Right cardiac atrium (tissue), 5 donors: Measurements from ENCODE around the gene FAM222A. TPM values are rescaled to one million over a fixed set of nuclear protein-coding genes. Genes with fewer than 3 reads are reported as not detected.

Experiments
- ATAC-seq, 2 donors: fragments of 200-7000 bp; cut with Tn5 transposase; one replicate each; pipeline versions ENCODE4 v1.8.0 to v1.9.1; 2020; ENCODE audit warnings: moderate library complexity in 2 of 2, mild to moderate bottlenecking in 1 of 2
- DNase-seq, 3 donors: peaks; one replicate each; pipeline ENCODE4 v3.0.0-alpha.2; 2020
- H3K27ac ChIP-seq: one replicate; pipeline ENCODE4 v1.5.1; 2013; ENCODE audit warnings: mild to moderate bottlenecking, low read length, control low read depth, moderate library complexity
- H3K27me3 ChIP-seq: one replicate; pipeline ENCODE4 v1.6.1; 2013; ENCODE audit not compliant: control insufficient read depth, insufficient read depth
- H3K4me1 ChIP-seq: one replicate; pipeline ENCODE4 v1.6.1; 2013; ENCODE audit warnings: low read length; ENCODE audit not compliant: control insufficient read depth, insufficient read depth
- H3K4me3 ChIP-seq: one replicate; pipeline ENCODE4 v1.5.1; 2013; ENCODE audit warnings: low read length, control low read depth
- H3K9me3 ChIP-seq: one replicate; pipeline ENCODE4 v1.6.1; 2013; ENCODE audit warnings: low read length; ENCODE audit not compliant: control insufficient read depth
- WGBS: extraction: QIAGEN DNeasy Blood & Tissue Kit; methylation state at CpG from one replicate; pipeline ENCODE4 v1.1.7; 2013; 5-methylcytosine and 5-hydroxymethylcytosine counted together
- intact Hi-C, 4 donors: fragments of 100-400 bp; cut with DNase I; formaldehyde crosslinking; loops; one replicate each; pipeline versions ENCODE4 v1.11.0 to v1.14.0; 2022 to 2023
- polyA plus RNA-seq: library from polyadenylated mRNA; stranded (reverse); fragments of 200-250 nt; gene quantifications from one replicate; pipeline ENCODE4 v1.2.3, GENCODE V29; 2013
- total RNA-seq, 4 donors: library from RNA; stranded (reverse); fragmentation: NEBNext Ultra II Directional; extraction: Animal tissue kit (Norgen Biotek cat#: 25700); gene quantifications; one replicate each; pipeline ENCODE4 v1.2.1, GENCODE V29; 2021
- donor health status: healthy with polysubstance abuse.
- donor health status: DM: no; HTN: yes; CAD: no.
- donor health status: DM: no; HTN: no; CAD: no.
- donor health status: DM: no; HTN: yes; CAD: no; lungs with severe emphysema.
- donor health status: DM: yes; HTN: yes; CAD: no.

The FAM222A gene
- total and polyA plus RNA-seq, 5 donors: 9.3 to 16.4 (median 10.6) TPM

DNA sequence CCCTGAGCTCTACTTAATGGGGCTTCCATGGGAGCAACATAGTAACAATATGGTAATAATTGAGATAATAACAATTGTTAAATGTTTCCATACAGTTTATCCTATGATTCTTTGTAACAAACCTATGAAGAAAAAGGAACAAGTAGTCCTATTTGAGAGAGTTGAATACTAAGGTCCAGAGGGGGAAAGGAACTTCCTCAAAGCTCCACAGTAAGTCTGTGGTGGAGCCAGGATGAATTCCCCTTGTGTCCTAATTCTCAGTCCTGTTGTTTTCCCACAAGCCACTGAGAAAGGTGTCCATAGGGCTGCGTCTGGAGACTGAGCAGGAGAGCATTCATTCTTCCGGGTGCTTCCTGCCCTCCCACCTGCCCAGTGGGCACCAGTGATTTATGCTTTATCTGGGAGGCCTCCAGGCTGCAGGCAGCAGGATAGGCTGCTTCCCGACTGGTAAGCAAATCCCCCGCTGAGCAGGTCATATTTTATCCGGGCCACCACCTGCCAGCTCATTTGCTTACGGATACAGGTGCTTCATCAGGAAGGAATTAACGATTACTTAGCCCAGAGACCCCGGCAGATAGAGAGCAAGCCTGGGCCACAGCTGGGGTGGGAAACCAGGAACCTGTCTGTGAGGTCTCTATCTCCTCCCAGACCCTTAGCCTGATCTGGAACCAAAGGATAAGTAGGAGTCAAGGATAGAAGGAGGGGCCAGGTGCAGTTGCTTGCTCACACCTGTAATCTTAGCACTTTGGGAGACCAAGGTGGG lies 33.9 kb upstream of the FAM222A start:
- Histone ChIP-seq H3K9me3 (no peaks in the 10 kb centered on the region), H3K27ac (no peak overlapping the region), H3K4me3 (no peak overlapping the region), H3K27me3 (no peaks in the 10 kb centered on the region), H3K4me1 (no peaks in the 10 kb centered on the region)
- DNase-seq: no peak
- ATAC-seq: no peak
- WGBS: 59% methylated on average over 8 of the region's 8 CpGs
- intact Hi-C loops: no loop called here

DNA sequence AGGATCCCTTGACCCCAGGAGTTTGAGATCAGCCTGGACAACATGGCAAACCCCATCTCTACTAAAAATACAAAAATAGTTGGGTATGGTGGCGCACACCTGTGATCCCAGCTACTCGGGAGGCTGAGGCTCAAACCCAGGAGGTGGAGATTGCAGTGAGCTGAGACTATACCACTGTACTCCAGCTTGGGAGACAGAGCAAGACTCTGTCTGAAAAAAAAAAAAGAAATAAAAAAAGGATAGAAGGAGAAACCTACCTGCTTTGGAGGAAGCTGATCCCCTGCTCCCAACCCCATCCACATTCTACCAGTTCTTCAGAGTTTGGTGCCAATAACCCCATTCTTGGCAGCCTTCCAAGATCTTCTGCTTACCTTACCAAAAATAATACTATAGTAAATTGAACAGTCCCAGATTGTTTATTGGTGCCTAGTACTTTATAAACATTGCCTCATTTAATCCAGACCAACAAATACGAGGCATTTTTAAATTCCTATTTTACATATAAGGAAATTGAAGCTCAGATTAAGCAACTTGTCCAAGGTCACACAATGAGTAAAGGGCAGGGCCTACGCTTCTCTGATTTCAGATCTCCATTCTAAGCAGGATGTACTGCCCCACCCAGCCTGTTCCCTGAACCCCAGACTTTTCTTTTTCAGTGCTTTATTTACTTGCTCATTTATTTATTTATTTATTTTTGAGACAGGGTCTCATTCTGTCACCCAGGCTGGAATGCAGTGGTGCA lies 33.2 kb upstream of the FAM222A start:
- intact Hi-C loops: no loop called here
- WGBS: 78% methylated on average over 4 of the region's 4 CpGs
- DNase-seq: no peak
- no peaks in the 10 kb centered on the region for H3K9me3 ChIP-seq
- no peaks in the 10 kb centered on the region for H3K27me3 ChIP-seq
- ATAC-seq: no peak
- no peak overlapping the region for H3K27ac ChIP-seq
- no peaks in the 10 kb centered on the region for H3K4me1 ChIP-seq
- no peak overlapping the region for H3K4me3 ChIP-seq

DNA sequence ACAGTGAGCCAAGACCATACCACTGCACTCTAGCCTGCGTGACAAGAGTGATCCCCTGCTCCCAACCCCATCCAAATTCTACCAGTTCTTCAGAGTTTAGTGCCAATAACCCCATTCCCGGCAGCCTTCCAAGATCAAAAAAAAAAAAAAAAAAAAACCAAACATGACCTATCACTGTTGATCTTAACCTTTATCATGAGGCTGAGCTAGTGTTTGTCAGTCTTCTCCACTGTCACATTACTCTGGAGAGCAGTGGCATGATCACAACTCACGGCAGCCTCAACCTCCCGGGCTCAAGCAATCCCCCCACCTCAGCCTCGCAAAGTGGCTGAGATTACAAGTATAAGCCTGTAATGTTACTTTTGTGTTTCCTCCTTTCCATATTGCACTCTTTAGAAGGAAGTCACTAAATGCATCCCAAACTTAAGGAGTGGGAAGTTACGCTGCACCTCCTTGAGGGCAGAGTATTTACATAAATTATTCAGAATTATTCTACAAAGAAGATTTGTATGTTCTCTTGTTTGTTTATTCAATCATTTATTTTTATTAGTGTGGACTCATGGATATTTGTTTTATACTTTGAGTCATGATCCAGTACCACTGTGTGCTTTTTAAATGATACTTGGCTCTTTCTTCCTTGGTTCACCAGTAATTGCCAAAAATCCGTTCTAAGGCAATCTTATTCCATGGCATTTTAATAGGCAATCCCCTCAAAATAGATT lies 31.5 kb upstream of the FAM222A start:
- DNase-seq (no peak), ATAC-seq (no peak)
- intact Hi-C loops: no loop called here
- no peaks in the 10 kb centered on the region for H3K4me1 ChIP-seq
- WGBS: 81% methylated on average over 7 of the region's 7 CpGs
- no peaks in the 10 kb centered on the region for H3K27me3 ChIP-seq
- no peaks in the 10 kb centered on the region for H3K9me3 ChIP-seq
- no peak overlapping the region for H3K27ac ChIP-seq
- no peak overlapping the region for H3K4me3 ChIP-seq

DNA sequence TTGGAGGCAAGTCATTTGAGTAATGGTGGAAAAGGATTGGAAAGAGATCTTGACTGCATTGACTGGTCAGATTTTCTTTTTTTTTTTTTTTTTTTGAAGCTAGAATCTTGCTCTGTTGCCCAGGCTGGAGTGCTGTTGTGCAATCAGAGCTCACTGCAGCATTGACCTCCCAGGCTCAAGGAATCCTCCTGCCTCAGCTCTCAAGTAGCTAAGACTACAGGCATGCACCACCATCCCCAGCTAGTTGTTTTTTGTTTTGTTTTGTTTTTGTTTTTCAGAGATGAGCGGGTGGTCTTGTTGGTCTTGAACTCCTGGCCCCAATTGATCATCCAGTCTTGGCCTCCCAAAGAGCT lies 30.9 kb upstream of the FAM222A start:
- ATAC-seq (no peak), DNase-seq (no peak)
- Histone ChIP-seq H3K4me3 (no peak overlapping the region), H3K4me1 (no peaks in the 10 kb centered on the region), H3K27ac (no peak overlapping the region), H3K27me3 (no peaks in the 10 kb centered on the region), H3K9me3 (no peaks in the 10 kb centered on the region)
- intact Hi-C loops: no loop called here
- WGBS: 91% methylated on average over 1 of the region's 1 CpG

DNA sequence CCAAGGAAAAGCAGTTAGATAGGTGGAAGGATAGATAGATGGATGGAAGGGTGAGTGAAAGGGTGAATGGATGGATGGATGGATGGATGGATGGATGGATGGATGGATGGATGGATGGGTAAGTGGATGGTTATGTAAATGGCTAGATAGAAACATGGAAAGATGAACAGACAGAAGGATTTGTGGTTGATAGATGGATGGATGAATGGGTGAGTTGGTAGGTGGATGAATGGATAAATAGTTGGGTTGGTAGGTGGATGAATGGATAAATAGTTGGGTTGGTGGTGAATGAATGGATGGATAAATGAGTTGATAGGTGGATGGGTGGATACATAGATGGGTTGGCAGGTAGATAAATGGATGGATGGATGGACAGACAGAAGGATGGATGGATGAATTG lies 30.3 kb upstream of the FAM222A start:
- no peak for ATAC-seq

DNA sequence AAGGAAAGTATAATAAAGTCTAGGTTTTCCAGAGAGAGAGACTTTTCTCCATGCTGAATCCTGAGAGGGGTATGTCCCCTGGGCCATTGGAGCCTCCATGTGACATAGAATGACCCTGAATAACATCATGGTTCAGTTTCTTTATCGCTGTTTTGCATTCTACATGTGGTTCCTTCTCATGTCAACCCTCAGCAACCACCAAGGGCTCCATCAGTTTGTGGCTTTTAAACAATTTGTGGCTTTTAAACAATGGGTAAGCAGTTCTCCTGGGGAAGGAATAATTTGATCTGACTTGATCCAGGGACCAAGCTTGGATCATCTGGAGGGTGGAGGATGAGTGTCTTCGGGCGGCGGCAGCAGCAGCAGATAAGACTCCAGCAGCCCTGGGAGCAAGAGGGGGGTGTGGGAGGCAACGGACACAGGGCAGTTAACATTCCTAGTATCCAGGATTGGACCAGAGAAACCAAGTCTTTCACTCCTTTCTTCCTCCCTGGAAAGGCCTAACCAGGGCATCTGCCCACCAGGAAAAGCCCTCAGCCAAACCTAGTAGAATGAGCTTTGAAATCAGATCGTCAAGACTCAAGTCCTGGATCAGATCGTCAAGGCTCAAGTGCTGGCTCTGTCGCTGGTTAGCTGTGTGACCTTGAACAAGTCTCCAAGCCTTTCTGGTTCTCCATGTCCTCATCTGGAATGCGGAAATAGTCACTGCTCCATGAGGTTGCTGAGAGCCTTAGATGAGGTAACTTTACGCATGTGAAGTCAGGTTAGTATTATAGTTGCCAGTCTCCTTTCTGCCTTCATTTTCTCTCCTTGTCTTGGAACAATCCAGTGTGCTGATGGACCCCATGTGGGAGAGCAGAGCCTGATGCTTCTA lies 27.8 kb upstream of the FAM222A start:
- intact Hi-C loops: no loop called here
- no peaks in the 10 kb centered on the region for H3K4me1 ChIP-seq
- ATAC-seq (no peak), DNase-seq (no peak)
- H3K9me3 ChIP-seq: no peaks in the 10 kb centered on the region
- no peak overlapping the region for H3K4me3 ChIP-seq
- WGBS: 77% methylated on average over 10 of the region's 10 CpGs
- no peak overlapping the region for H3K27ac ChIP-seq
- no peaks in the 10 kb centered on the region for H3K27me3 ChIP-seq

More for the DNA sequence above, 30.3 kb upstream of the FAM222A start:
- Histone ChIP-seq H3K27me3 (no peaks in the 10 kb centered on the region), H3K4me3 (no peak overlapping the region), H3K27ac (no peak overlapping the region), H3K9me3 (no peaks in the 10 kb centered on the region), H3K4me1 (no peaks in the 10 kb centered on the region)
- DNase-seq: no peak
- intact Hi-C loops: no loop called here

DNA sequence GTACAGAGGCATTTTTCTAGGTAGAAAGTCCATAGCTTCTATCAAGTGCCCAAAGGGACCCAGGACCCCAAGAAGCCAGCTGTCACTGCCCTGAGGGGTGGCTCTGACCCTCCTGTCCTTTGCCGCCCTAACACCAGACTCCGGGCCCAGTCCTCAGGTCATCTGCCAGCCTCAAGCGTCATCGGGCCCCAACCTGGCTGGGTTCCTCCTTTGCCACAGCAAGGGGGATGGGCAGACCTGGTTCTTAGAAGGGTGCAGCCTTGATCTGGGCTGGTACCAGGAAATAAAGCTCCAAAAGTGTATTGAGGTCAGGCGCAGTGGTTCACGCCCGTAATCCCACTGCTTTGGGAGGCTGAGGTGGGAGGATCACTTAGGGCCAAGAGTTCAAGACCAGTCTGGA lies 27.1 kb upstream of the FAM222A start:
- Histone ChIP-seq H3K4me1 (no peaks in the 10 kb centered on the region), H3K9me3 (no peaks in the 10 kb centered on the region), H3K4me3 (no peak overlapping the region), H3K27me3 (no peaks in the 10 kb centered on the region), H3K27ac (no peak overlapping the region)
- no peak for DNase-seq
- intact Hi-C loops: no loop called here
- 93% methylated on average over 7 of the region's 7 CpGs for WGBS
- ATAC-seq: no peak

DNA sequence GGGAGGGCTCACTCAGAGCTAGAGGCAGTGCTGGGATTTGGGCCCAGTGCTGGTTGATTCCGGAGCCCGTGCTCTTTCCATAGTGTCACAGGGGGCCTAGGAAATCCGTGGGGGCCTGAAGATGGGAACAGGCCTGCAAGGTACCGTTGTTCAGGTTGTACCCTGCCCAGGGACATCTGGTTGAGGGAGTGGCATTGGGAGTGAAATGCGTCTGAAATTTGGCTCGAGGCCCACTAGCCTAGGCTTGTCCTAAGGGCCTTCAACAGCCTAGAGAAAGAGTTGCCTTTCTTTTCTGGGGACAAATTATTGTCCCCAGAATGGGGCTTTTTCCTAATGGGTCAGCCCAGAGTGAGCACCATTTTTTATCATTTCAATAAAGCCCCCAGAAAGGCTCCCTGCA lies 26.4 kb upstream of the FAM222A start:
- Histone ChIP-seq H3K27me3 (no peaks in the 10 kb centered on the region), H3K27ac (no peak overlapping the region), H3K9me3 (no peaks in the 10 kb centered on the region), H3K4me3 (no peak overlapping the region), H3K4me1 (no peaks in the 10 kb centered on the region)
- DNase-seq: no peak
- 80% methylated on average over 6 of the region's 6 CpGs for WGBS
- ATAC-seq: no peak
- intact Hi-C loops: no loop called here

DNA sequence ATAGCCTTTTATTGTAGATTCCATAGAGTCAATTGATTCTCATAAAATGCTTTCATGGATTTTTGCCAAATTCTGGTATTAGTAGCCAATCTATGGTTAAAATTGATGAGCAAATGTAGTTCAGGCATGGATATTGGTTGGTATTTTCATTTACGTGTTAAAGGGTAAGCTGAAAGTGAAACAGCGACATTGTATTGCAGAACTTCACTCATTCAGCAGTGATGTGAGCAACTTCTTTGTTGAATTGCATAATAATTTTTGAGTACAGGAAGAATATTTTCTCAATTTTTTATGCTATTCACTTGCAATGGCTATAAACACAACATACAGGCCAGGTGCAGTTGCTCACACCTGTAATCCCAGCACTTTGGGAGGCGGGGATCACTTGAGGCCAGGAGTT lies 24.2 kb upstream of the FAM222A start:
- Histone ChIP-seq H3K4me3 (no peak overlapping the region), H3K4me1 (no peaks in the 10 kb centered on the region), H3K9me3 (no peaks in the 10 kb centered on the region), H3K27ac (no peak overlapping the region), H3K27me3 (no peaks in the 10 kb centered on the region)
- ATAC-seq: no peak
- DNase-seq: no peak
- 85% methylated on average over 3 of the region's 3 CpGs for WGBS
- intact Hi-C loops: no loop called here

DNA sequence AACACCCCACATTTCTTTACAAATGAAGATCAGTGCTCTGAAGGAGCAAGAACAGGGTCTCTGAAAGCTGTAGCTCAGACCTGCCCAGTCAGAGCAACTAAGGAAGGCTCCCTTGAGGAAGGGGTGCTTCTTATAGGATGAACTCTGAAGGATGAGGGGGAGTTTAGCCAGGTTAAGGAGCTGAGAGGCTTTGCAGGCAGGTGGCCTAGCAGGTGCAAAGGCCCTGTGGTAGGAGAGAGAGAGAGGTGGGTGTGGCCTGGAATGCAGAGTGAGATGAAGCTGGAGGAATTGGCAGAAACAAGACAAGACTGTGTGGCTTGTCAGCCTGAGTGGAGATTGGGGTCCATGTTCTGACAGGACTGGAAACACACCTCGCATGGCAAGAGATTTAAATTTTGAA lies 20.5 kb upstream of the FAM222A start:
- Histone ChIP-seq H3K4me3 (no peak overlapping the region), H3K27me3 (no peaks in the 10 kb centered on the region), H3K27ac (no peak overlapping the region), H3K4me1 (no peaks in the 10 kb centered on the region), H3K9me3 (no peaks in the 10 kb centered on the region)
- no peak for DNase-seq
- ATAC-seq: no peak
- intact Hi-C loops: no loop called here
- 87% methylated on average over 1 of the region's 1 CpG for WGBS
